Neural cell (in vitro differentiated cells): ENCODE measurements around the gene ATXN2. TPM values are rescaled to one million over a fixed set of nuclear protein-coding genes. Genes with fewer than 3 reads are reported as not detected.

Experiments used
- H2AFZ ChIP-seq: fragments of 200-600, 300-800 bp; sonication (generic), shearing (Covaris generic); 2 replicates; pipeline ENCODE4 v1.6.0; 2014; ENCODE audit warnings: low read depth, mild to moderate bottlenecking, antibody characterized with exemption, low read length, moderate library complexity
- H3F3A ChIP-seq: fragments of 200-600 bp; shearing (Covaris generic); 2 replicates; pipeline ENCODE4 v1.6.1; 2016; ENCODE audit warnings: mild to moderate bottlenecking, moderate library complexity, mixed read lengths, antibody characterized with exemption, low read length; ENCODE audit not compliant: insufficient read depth, poor library complexity, severe bottlenecking
- H3K27ac ChIP-seq: fragments of 200-600, 300-800 bp; sonication (generic), shearing (Covaris generic); 2 replicates; pipeline ENCODE4 v1.5.1; 2014; ENCODE audit warnings: mild to moderate bottlenecking, low read length, moderate library complexity
- H3K27me3 ChIP-seq: fragments of 300-800, 200-600 bp; sonication (generic), shearing (Covaris generic); 2 replicates; pipeline ENCODE4 v1.6.0; 2014; ENCODE audit warnings: mild to moderate bottlenecking, low read depth, low read length, moderate library complexity; ENCODE audit not compliant: insufficient read depth
- H3K36me3 ChIP-seq: fragments of 300-800, 200-600 bp; sonication (generic), shearing (Covaris generic); 2 replicates; pipeline ENCODE4 v1.5.1; 2014; ENCODE audit warnings: mild to moderate bottlenecking, antibody characterized with exemption, low read length, moderate library complexity; ENCODE audit not compliant: insufficient read depth
- H3K4me2 ChIP-seq: fragments of 300-800, 200-600 bp; sonication (generic), shearing (Covaris generic); 2 replicates; pipeline ENCODE4 v1.6.0; 2014; ENCODE audit warnings: mild to moderate bottlenecking, low read length
- H3K4me3 ChIP-seq: fragments of 300-800, 200-600 bp; sonication (generic), shearing (Covaris generic); 2 replicates; pipeline ENCODE4 v1.5.1; 2014; ENCODE audit warnings: mild to moderate bottlenecking, low read length, moderate library complexity
- H3K79me2 ChIP-seq: fragments of 200-600 bp; shearing (Covaris generic); replicated peaks from 2 replicates; pipeline ENCODE4 v1.6.0; 2014; ENCODE audit warnings: mild to moderate bottlenecking, low read length, moderate library complexity; ENCODE audit not compliant: insufficient read depth
- H3K9ac ChIP-seq: fragments of 300-800, 200-600 bp; sonication (generic), shearing (Covaris generic); 2 replicates; pipeline ENCODE4 v1.6.1; 2016; ENCODE audit warnings: mild to moderate bottlenecking, low read length, mixed read lengths
- H3K9me2 ChIP-seq: fragments of 200-600 bp; shearing (Covaris generic); 2 replicates; pipeline ENCODE4 v1.6.1; 2016; ENCODE audit warnings: mild to moderate bottlenecking, low read length, mixed read lengths; ENCODE audit not compliant: insufficient read depth
- H3K9me3 ChIP-seq: fragments of 200-600, 300-800 bp; sonication (generic), shearing (Covaris generic); 2 replicates; pipeline ENCODE4 v1.6.1; 2016; ENCODE audit warnings: mild to moderate bottlenecking, mixed run types, low read length, moderate library complexity, mixed read lengths
- H4K20me1 ChIP-seq: fragments of 200-600 bp; shearing (Covaris generic); 2 replicates; pipeline ENCODE4 v1.6.1; 2016; ENCODE audit warnings: mild to moderate bottlenecking, mixed run types; ENCODE audit not compliant: insufficient read depth
- CTCF ChIP-seq: fragments of 450-650 bp; IDR thresholded peaks from 2 replicates; pipeline ENCODE4 v1.5.1; 2014; ENCODE audit warnings: antibody characterized with exemption, mild to moderate bottlenecking, moderate library complexity; ENCODE audit not compliant: poor library complexity, severe bottlenecking
- EP300 ChIP-seq: fragments of 450-650 bp; conservative IDR thresholded peaks from 2 replicates; pipeline ENCODE4 v1.6.1; 2014; ENCODE audit warnings: antibody characterized with exemption, mild to moderate bottlenecking, moderate library complexity; ENCODE audit not compliant: poor library complexity, severe bottlenecking
- EZH2 ChIP-seq: fragments of 200-600, 300-800 bp; shearing (Covaris generic), sonication (generic); IDR thresholded peaks from 2 replicates; pipeline ENCODE4 v1.6.1; 2014; ENCODE audit warnings: antibody characterized with exemption, low read length, borderline replicate concordance, mild to moderate bottlenecking; ENCODE audit not compliant: insufficient read depth, poor library complexity, severe bottlenecking
- MXI1 ChIP-seq: fragments of 450-650 bp; conservative IDR thresholded peaks from 2 replicates; pipeline ENCODE4 v1.6.1; 2014; ENCODE audit warnings: antibody characterized with exemption, mild to moderate bottlenecking; ENCODE audit not compliant: poor library complexity, severe bottlenecking
- POLR2AphosphoS5 ChIP-seq: IDR thresholded peaks from 2 replicates; pipeline ENCODE4 v1.6.1; 2012
- RAD21 ChIP-seq: fragments of 450-650 bp; conservative IDR thresholded peaks from 2 replicates; pipeline ENCODE4 v1.6.1; 2014; ENCODE audit warnings: antibody characterized with exemption, mild to moderate bottlenecking, moderate library complexity
- REST ChIP-seq: IDR thresholded peaks from 2 replicates; pipeline ENCODE4 v1.6.1; 2012; ENCODE audit warnings: borderline replicate concordance
- SMC3 ChIP-seq: fragments of 450-650 bp; conservative IDR thresholded peaks from 2 replicates; pipeline ENCODE4 v1.6.1; 2014; ENCODE audit warnings: antibody characterized with exemption, mild to moderate bottlenecking, moderate library complexity; ENCODE audit not compliant: poor library complexity
- TAF1 ChIP-seq: IDR thresholded peaks from 2 replicates; pipeline ENCODE4 v1.6.1; 2012; ENCODE audit warnings: low read depth
- polyA plus RNA-seq: library from polyadenylated mRNA; depleted of rRNA; stranded (reverse); fragments of >200 nt; gene quantifications from 2 replicates; pipeline ENCODE4 v1.2.3, GENCODE V29; 2014

ATXN2 gene
- polyA plus RNA-seq, 1 donor from 2014 or later: 12.6 TPM

- no peaks in the 10 kb centered on the region for H3K9me3 ChIP-seq
- no peak overlapping the region for H3K4me3 ChIP-seq
- no peaks in the 10 kb centered on the region for H4K20me1 ChIP-seq
- no peaks in the 10 kb centered on the region for H3K79me2 ChIP-seq
- no peak overlapping the region for H2AFZ ChIP-seq
- no peak overlapping the region for H3K4me2 ChIP-seq
- H3K9ac ChIP-seq: no peak overlapping the region
- H3K27ac ChIP-seq: no peak overlapping the region
- H3K27me3 ChIP-seq: no peaks in the 10 kb centered on the region
- no peaks in the 10 kb centered on the region for H3K9me2 ChIP-seq
- H3K36me3 ChIP-seq: no peaks in the 10 kb centered on the region
- TF ChIP-seq MXI1: no peak
- no peak for TF ChIP-seq TAF1
- no peak for TF ChIP-seq EP300
- no peak for TF ChIP-seq REST
- TF ChIP-seq RAD21: no peak
- TF ChIP-seq CTCF: no peak
- no peak for TF ChIP-seq POLR2AphosphoS5
- no peak for TF ChIP-seq SMC3
- no peak for TF ChIP-seq EZH2
- H3F3A ChIP-seq: no peaks in the 10 kb centered on the region
Observed at GRCh38 chr12:111419784-111420183, 179.3 kb downstream of the ATXN2 start.

- Histone ChIP-seq H3K27ac (no peak overlapping the region), H3K9me2 (no peaks in the 10 kb centered on the region), H3K79me2 (no peaks in the 10 kb centered on the region), H3K27me3 (no peaks in the 10 kb centered on the region), H4K20me1 (no peaks in the 10 kb centered on the region), H2AFZ (no peak overlapping the region), H3K4me2 (no peak overlapping the region), H3K4me3 (no peak overlapping the region), H3K36me3 (no peaks in the 10 kb centered on the region), H3F3A (no peaks in the 10 kb centered on the region), H3K9me3 (no peaks in the 10 kb centered on the region), H3K9ac (no peak overlapping the region)
- TF ChIP-seq REST (no peak), SMC3 (no peak), MXI1 (no peak), POLR2AphosphoS5 (no peak), CTCF (no peak), EP300 (no peak), EZH2 (no peak), TAF1 (no peak), RAD21 (no peak)
Observed at GRCh38 chr12:111418594-111418880, 180.6 kb downstream of the ATXN2 start.
